NCI-H446 treated with DMSO at 0.1 percent for 48 hours (cell line): ENCODE results near the gene NAPA.
A peak's percentile ranks its signal among the peaks of the same experiment; 100 is the strongest.
"Not testable (repeated sequence)": the region's sequence is repeated elsewhere in the genome, so short reads cannot be mapped to it uniquely, and the experiment has no call there.

Experiments
- DNase-seq: peaks from one replicate; lab custom pipeline; 2025; lab: John Stamatoyannopoulos, UW

Gene NAPA

GRCh38 chr19:47486220-47486619 lies 28.6 kb downstream of the NAPA start:
- not testable (repeated sequence) for DNase-seq

DNA sequence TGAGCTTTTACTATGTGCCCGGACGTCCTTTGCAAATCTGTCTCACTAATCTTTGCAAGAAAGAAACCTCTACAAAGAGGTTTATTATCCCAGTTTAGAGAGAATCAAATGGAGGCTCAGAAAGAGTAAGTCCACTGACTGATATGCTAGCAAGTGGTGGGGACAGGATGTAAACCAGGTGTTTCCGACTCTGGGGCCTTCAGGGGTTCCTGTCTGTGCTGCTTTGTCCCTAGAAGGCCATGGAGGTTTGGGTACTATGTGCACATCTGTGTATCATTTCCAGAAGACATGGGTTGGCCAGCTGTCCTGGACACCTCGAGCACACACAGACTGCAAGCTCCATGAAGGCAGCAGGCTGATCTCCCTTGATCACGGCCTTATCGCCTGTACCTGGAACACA lies 29.7 kb downstream of the NAPA start:
- DNase-seq = no peak

DNA sequence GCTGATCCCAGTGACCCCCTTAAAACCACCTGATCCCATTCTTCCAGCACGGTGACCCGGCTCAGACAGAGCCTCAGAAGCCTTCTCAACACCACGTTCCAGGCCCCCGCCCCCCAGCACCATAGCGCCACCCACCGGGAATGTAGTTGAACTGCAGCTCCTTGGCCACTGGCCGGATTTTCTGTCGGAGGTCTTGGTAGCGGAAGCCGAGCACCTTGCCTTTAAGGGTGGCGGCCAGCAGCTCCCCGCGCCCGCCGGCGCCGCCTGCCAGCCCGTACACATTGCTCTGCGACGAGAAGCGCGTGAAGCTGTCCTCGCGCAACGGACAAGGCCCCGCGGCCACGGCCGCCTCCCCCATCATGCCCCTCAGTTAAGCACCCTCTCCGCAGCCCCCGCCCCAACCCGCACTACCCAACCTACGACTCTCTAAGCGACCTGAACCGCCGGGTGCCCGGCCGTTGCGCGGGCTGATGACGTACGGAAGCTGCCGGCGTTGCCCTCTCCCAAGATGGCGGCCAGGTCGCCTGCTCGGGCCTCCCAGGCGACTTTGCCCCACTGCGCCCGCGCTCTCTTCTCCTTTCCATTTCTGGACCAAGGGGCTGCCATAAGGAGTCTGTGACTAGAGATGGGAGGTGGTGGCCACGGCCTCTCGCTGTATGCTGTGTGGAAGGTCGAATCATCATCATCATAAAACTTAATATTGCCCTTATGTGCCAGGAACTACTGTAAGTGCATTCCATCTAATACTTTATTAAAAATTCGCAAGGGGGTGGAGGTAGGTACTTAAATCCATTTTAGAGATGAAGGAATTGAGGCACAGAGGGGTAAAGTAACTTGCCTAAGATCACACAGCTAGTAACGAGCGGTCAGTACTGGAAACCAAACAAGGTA lies 30.8 kb downstream of the NAPA start, which contains the start of gene KPTN:
TSS of gene KPTN (minus strand) at position 420 of the 891 bp plus-strand sequence. CDS start at position 361, 59 bp downstream.
- peak; percentile 89 for DNase-seq

DNA sequence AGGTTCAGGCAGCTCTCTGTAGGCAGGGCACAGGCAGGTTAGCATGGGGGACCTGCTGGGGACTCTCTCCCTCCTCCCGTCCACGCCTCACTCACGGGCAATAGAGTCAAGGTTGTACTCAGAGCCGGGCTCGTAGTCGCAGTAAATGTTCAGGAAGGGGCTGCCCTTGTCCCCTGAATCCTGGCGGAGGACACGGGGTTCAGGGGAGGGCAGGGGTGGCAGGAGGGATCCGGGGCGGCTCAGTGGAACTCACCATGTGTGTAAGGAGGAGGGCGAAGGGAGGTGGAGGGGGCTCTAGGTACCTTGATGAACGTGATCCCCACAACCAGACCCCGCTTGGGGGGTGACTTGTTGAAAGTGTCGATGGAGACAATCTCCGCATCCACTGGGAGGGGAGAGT lies 31.7 kb downstream of the NAPA start:
- no peak for DNase-seq

GRCh38 chr19:47481460-47482052 lies 33.3 kb downstream of the NAPA start:
- no peak for DNase-seq

- no peak for DNase-seq
These were observed 34.2 kb downstream of the NAPA start for GRCh38 chr19:47480658-47481057.

DNA sequence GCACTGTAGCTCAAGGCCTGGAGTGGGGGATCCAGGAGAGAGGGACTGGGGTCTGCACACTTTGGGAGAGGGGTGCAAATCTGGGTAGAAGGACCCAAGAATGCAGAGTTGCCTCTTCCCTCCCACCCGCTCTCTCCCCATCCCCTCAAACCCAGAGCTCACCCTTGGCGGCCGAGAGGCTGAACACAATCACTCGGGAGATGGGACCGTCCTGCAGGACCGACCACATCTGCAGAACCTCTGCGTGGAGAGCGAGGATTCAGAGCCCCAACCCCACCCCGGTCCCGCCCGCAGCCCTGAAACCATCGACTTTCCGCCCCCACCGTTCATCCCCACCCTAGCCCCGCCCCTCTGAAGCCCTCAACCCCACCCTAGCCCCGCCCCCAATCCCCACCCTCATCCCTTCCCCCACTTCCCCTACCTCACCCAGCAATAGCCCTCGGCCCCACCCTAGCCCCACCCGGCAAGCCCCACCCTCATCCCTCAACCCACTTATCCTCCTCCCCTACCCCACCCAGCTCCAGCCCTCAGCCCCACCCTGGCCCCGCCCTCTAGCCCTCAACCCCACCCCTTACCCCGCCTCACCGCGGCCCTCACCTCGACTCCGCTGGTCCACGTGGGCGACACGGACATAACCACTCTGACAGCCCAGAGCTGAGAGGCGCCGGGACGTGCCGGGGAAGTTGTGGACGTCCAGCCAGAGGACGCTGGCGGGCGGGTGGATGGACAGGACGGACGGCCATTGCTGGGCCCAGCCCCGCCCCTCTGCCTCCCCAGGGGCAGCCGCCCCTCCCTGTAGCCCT lies 35.0 kb downstream of the NAPA start:
- no peak for DNase-seq

- DNase-seq = no peak
These were observed 38.4 kb downstream of the NAPA start for GRCh38 chr19:47476438-47476972.

GRCh38 chr19:47475465-47475864 lies 39.4 kb downstream of the NAPA start:
- no peak for DNase-seq

DNA sequence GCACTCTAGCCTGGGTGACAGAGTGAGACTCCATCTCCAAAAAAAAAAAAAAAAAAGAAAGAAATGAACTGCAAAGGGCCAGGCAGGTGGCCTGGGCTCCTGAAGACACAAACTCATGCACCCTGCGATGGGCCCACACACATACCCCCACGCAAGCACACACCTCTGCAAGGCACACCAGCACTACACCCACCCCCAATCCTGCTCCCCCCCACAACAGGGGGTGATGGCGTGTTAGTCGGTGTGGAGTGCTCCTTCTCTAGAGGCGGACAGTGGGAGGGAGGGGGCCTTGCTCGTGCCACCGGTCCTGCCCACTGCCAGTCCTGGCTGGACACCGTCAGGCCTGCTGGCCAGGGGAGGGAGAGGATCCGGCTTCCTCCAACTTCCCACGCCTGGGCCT lies 41.5 kb downstream of the NAPA start:
- no peak for DNase-seq

DNA sequence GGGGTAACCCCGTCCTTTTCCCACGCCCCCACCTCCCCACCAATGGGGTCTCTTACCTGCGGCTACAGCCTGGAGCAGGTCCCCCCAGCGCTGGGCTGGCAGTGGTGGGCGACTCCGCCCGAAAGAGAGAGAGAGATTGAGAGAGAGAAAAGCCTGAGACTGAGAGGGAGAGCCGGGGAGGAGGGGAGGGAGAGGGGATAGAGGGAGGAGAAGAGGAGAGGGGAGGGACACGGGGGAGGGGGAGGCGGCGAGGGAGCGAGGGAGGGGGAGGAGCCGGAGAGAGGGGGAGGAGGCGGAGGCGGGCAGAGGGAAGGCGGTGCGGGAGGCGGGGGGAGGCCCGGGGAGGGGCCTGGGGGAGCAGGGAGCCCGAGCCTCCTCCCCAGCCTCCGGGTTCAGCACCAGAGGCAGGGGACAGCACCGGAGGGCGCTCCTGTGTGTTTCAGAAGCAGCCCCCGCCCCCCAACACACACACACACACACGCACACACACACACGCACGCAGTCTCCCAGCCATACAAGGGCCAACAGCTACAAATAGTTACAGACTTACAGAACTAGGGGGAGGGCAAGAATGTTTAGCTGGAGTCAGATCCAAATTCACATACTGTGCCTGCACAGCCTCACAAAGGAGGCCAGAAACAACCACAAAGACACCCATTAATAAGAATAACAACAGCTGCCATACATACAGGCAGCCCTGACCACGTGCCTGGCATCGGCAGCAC lies 43.0 kb downstream of the NAPA start, which contains the start of gene SLC8A2:
TSS of gene SLC8A2 (minus strand) at position 161 of the 725 bp plus-strand sequence. CDS start 5,490 bp downstream, outside the sequence.
- peak; percentile 72 for DNase-seq

DNA sequence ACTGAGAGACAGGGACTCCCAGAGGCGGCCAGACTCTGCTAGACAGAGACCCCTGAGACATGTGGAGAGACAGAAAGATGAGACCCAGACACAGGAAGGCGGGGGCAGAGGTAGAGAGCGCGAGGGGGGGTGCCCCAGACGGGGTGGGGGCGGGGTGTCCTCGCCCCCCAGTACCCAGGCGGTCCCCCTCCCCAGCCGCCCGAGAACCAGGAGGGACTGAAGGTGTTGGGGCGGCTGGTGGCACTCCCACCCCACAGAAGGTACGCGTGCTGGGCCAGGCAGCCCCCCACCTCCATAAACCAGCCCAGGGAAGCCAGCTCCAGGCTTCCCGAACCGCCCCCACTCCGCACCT lies 43.5 kb downstream of the NAPA start:
- no peak for DNase-seq

DNA sequence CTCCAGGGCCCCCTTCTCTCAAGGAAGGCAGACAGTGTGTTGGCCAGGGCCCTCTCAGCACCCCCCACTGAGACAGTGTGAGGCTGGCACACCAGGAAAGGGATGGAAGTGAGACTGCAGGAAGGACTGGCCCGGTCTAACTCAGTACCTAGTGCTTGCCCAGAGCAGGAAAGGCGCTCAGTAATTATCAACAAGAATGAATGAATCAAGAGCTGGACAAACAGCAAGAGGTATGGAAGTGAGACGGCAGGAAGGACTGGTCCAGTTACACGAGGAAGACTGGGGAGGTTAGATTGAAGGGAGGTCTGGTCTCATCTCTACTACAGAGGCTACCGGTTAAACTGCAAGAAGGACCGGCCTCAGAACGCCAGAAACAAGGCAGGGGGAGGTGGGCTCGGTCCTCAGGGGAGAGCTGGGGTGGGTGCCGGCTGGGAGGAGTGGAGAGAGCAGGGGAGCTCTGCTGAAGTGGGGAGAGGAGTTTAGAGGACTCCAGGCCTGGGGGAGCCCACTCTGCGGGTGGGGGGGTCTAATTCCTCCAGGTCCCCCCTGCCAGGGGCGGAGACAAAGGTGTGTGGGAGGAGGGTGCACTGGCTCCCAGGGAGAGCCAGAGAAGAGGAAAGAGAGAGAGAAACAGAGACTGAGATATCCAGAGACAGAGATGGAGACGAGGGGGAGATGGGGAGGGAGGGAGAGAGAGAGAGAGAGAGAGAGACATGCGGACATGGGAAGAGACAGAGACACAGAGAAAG lies 44.2 kb downstream of the NAPA start:
- no peak for DNase-seq

GRCh38 chr19:47469719-47470118 lies 45.1 kb downstream of the NAPA start:
- no peak for DNase-seq

GRCh38 chr19:47469363-47469700 lies 45.5 kb downstream of the NAPA start:
- DNase-seq = no peak

DNA sequence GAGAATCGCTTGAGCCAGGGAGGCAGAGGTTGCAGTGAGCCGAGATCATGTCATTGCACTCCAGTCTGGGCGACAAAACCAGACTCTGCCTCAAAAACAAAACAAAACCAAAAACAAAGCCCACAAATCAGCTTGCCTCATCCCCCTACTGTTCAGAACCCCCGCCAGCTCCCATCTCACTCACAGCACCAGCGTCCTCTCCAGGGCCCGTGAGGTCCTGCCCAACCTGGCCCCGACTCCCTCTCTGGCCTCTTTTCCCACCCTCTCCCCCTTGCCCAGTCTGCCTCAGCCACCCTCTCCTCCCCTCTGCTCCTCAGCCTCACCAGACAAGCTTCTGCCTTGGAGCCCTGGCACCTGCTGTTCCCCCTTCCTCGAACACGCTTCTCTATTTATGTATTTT lies 46.9 kb downstream of the NAPA start:
- DNase-seq = no peak

DNA sequence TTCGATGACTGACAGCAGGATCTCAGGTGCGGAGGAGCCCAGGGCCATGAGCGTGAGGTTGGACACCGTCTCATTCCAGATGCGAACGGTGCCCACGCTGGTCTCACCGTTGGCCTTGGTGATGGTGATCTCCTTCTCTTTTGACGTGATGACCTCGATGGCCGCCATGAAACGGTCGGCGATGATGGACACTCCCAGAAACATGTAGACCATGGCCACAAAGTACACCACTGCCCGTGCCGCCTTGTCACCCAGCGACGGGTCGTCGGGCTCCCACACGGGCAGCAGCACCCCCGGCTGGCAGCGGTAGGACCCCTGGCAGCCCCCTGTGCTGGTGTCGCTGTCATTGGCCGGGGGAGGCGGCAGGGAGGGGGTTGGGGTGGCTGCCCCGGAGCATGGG lies 48.9 kb downstream of the NAPA start:
- no peak for DNase-seq

- DNase-seq = no peak
These were observed 50.0 kb downstream of the NAPA start for GRCh38 chr19:47464675-47465419.

DNA sequence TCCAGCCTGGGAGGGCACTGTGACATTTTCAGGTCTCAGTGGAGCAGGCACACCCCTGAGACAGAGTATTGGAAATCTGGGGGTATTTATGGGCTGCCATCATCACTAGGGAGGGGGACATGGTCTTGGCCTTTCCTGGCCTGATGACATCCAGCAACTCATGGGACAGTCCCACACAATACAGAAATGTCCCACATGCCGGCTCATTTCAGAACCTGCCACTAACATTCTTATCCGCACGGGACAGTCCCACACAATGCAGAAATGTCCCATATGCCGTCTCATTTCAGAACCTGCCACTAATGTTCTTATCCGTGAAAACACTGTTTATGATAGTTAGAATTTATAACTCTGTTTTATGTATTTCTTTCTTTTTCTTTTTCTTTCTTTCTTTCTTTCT lies 53.0 kb downstream of the NAPA start:
- DNase-seq = no peak

DNA sequence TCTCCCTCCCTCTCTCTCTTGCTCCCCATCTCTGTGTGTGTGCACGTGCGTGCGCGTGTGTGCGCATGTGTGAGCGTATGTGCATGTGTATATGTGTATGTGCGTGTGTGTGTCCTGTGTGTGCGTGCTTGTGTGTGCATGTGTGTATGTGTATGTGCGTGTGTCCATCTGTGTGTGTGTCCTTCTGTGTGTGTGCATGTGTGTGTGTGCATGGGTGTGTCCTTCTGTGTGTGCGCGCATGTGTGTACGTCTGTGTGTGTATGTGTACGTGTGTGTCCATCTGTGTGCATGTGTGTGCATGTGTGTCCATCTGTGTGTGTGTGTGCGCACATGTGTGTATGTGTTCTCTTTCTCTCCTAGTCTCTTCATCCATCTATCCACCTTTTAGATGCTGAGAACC lies 55.4 kb downstream of the NAPA start:
- no peak for DNase-seq
